HEK293T (cell line): ENCODE data around the gene RALGPS2.
"Not testable (repeated sequence)": the region's sequence is repeated elsewhere in the genome, so short reads cannot be mapped to it uniquely, and the experiment has no call there.

Experiments used
- CTCF ChIA-PET: fragments of 350-600 bp; formaldehyde crosslinking; extraction: SDS; loops from one replicate; lab custom pipeline; 2021; ENCODE audit warnings: antibody characterized with exemption, inconsistent platforms; lab: Yijun Ruan, JAX
- POLR2A ChIA-PET: fragments of 350-600 bp; formaldehyde crosslinking; extraction: SDS; loops from one replicate; lab custom pipeline; 2020; ENCODE audit warnings: antibody characterized with exemption, inconsistent platforms; lab: Yijun Ruan, JAX
- DNase-seq: peaks from one replicate; pipeline ENCODE4 v3.0.0; 2012; ENCODE audit warnings: mixed read lengths; ENCODE audit errors: extremely low spot score
- ARNT ChIP-seq: fragments of 450-650 bp; IDR thresholded peaks from 2 replicates; pipeline ENCODE4 v1.6.1; 2017; ENCODE audit warnings: mild to moderate bottlenecking
- BHLHE40 ChIP-seq: fragments of 450-650 bp; IDR thresholded peaks from 2 replicates; pipeline ENCODE4 v1.6.1; 2016; ENCODE audit warnings: mild to moderate bottlenecking, moderate library complexity, borderline replicate concordance
- CTBP1 ChIP-seq: fragments of 450-650 bp; IDR thresholded peaks from 2 replicates; pipeline ENCODE4 v1.6.1; 2016; ENCODE audit warnings: borderline replicate concordance
- ELF4 ChIP-seq: fragments of 450-650 bp; IDR thresholded peaks from 2 replicates; pipeline ENCODE4 v1.6.1; 2017; ENCODE audit warnings: antibody characterized with exemption
- FOXA1 ChIP-seq: fragments of 450-650 bp; IDR thresholded peaks from 2 replicates; pipeline ENCODE4 v1.6.1; 2016; ENCODE audit warnings: mild to moderate bottlenecking
- FOXK2 ChIP-seq: fragments of 450-650 bp; IDR thresholded peaks from 2 replicates; pipeline ENCODE4 v1.6.1; 2016; ENCODE audit warnings: mild to moderate bottlenecking
- FOXM1 ChIP-seq: fragments of 450-650 bp; IDR thresholded peaks from 2 replicates; pipeline ENCODE4 v1.6.1; 2017; ENCODE audit warnings: mild to moderate bottlenecking, borderline replicate concordance
- HDGF ChIP-seq: fragments of 450-650 bp; IDR thresholded peaks from 2 replicates; pipeline ENCODE4 v1.6.1; 2017; ENCODE audit warnings: antibody characterized with exemption, borderline replicate concordance
- L3MBTL2 ChIP-seq: fragments of 450-650 bp; conservative IDR thresholded peaks from 2 replicates; pipeline ENCODE4 v1.6.1; 2016; ENCODE audit warnings: mild to moderate bottlenecking
- LEF1 ChIP-seq: fragments of 450-650 bp; IDR thresholded peaks from 2 replicates; pipeline ENCODE4 v1.6.1; 2017; ENCODE audit warnings: mild to moderate bottlenecking, borderline replicate concordance
- NFRKB ChIP-seq: fragments of 450-650 bp; IDR thresholded peaks from 2 replicates; pipeline ENCODE4 v1.6.1; 2016; ENCODE audit warnings: mild to moderate bottlenecking, moderate library complexity
- PKNOX1 ChIP-seq: fragments of 450-650 bp; IDR thresholded peaks from 2 replicates; pipeline ENCODE4 v1.6.1; 2016
- SP1 ChIP-seq: fragments of 450-650 bp; IDR thresholded peaks from 2 replicates; pipeline ENCODE4 v1.6.1; 2017
- SUZ12 ChIP-seq: fragments of 450-650 bp; IDR thresholded peaks from 2 replicates; pipeline ENCODE4 v1.6.1; 2016; ENCODE audit warnings: mild to moderate bottlenecking
- TARDBP ChIP-seq: fragments of 450-650 bp; IDR thresholded peaks from 2 replicates; pipeline ENCODE4 v1.6.1; 2016
- ZNF384 ChIP-seq: fragments of 450-650 bp; IDR thresholded peaks from 2 replicates; pipeline ENCODE4 v1.6.1; 2016

Gene RALGPS2

GRCh38 chr1:178743801-178744200 is 18.8 kb downstream of the RALGPS2 start:
- no peak for TF ChIP-seq ELF4
- no peak for TF ChIP-seq ARNT
- TF ChIP-seq NFRKB: no peak
- no peak for TF ChIP-seq HDGF
- TF ChIP-seq FOXK2: no peak
- TF ChIP-seq SUZ12: no peak
- no peak for TF ChIP-seq SP1
- no peak for TF ChIP-seq BHLHE40
- TF ChIP-seq TARDBP: no peak
- TF ChIP-seq FOXA1: no peak
- TF ChIP-seq CTBP1: no peak
- TF ChIP-seq LEF1: no peak
- TF ChIP-seq ZNF384: no peak
- TF ChIP-seq PKNOX1: no peak
- no peak for TF ChIP-seq L3MBTL2
- no peak for TF ChIP-seq FOXM1
- ChIA-PET CTCF (no interaction called here), POLR2A (no interaction called here)

DNA sequence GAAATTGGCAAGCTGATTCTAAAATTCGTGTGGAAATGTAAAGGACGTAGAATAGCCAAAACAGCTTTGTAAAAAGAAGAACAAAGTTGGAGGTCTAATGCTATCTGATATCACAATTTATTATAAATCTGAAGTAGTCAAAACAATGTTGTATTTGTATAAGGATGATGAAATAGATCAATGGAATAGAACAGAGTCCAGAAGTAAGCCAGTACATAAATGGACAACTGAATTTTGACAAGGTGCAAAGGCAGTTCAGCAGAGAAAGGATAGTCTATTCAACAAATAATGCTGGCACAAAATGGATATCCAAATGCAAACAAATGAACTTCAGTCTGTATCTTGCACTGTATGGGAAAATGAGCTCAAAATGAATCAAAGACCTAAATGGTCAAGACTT is 20.2 kb downstream of the RALGPS2 start:
- no peak for TF ChIP-seq L3MBTL2
- TF ChIP-seq SUZ12: no peak
- no peak for TF ChIP-seq FOXM1
- no peak for TF ChIP-seq ELF4
- no peak for TF ChIP-seq HDGF
- TF ChIP-seq ZNF384: no peak
- TF ChIP-seq FOXK2: no peak
- no peak for TF ChIP-seq NFRKB
- CTCF ChIA-PET: no interaction called here
- POLR2A ChIA-PET: no interaction called here
- no peak for DNase-seq

More at GRCh38 chr1:178743801-178744200, 18.8 kb downstream of the RALGPS2 start:
- no peak for DNase-seq

- POLR2A ChIA-PET: no interaction called here
- no peak for DNase-seq
- TF ChIP-seq FOXA1 (no peak), FOXK2 (no peak), BHLHE40 (no peak), FOXM1 (no peak), ELF4 (no peak), SUZ12 (no peak), NFRKB (no peak), PKNOX1 (no peak), SP1 (no peak), ARNT (no peak), L3MBTL2 (no peak), LEF1 (no peak), HDGF (no peak), TARDBP (no peak), ZNF384 (no peak), CTBP1 (no peak)
- CTCF ChIA-PET: no interaction called here
Observed at GRCh38 chr1:178746345-178746744, 21.3 kb downstream of the RALGPS2 start.

GRCh38 chr1:178747361-178747760 is 22.3 kb downstream of the RALGPS2 start:
- POLR2A ChIA-PET: interaction anchor here (1.2 kb wide), 1 partner anchor 22 kb away, joined by 3 read pairs; the partner anchor contains the start of gene RALGPS2
- DNase-seq, CTCF ChIA-PET: not testable (repeated sequence)

DNA sequence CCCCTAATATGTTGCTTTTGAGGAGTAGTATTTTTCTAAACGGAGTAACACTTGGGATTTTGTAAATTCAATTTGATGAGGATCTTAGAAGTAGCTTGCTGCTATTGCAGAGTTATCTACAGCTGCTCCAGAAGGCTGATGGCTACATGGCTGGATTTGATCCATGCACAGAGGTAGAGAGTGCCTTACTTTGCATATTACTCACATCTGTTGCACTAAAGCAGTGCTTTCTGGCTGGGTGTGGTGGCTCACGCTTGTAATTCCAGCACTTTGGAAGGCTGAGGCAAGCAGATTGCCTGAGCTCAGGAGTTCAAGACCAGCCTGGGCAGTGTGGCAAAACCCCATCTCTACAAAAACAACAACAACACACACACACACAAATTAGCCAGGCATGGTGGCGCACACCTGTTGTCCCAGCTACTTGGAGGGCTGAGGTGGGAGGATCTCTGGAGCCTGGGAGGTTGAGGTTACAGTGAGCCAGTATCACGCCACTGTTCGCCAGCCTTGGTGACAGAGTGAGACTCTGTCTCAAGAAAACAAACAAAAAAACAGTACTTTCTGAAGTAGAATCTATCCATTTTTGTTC is 24.6 kb downstream of the RALGPS2 start:
- POLR2A ChIA-PET: interaction anchor here (1.3 kb wide), 1 partner anchor 25 kb away, joined by 3 read pairs; the partner anchor contains the start of gene RALGPS2
- DNase-seq: no peak
- CTCF ChIA-PET: interaction anchor here (0.6 kb wide), 1 partner anchor 449 kb away, joined by 3 read pairs; no protein-coding TSS in a partner anchor
- TF ChIP-seq HDGF (no peak), FOXK2 (no peak), LEF1 (no peak), CTBP1 (no peak), PKNOX1 (no peak), BHLHE40 (no peak)

GRCh38 chr1:178751046-178751445 is 26.0 kb downstream of the RALGPS2 start:
- ChIA-PET POLR2A (no interaction called here), CTCF (interaction anchor here (1.0 kb wide), 1 partner anchor 252 kb away, joined by 3 read pairs; no protein-coding TSS in a partner anchor)
- no peak for DNase-seq
- no peak for TF ChIP-seq ELF4
- TF ChIP-seq ARNT: no peak
- no peak for TF ChIP-seq LEF1
- no peak for TF ChIP-seq NFRKB
- TF ChIP-seq FOXK2: no peak
- TF ChIP-seq FOXM1: no peak
- no peak for TF ChIP-seq FOXA1
- no peak for TF ChIP-seq TARDBP
- no peak for TF ChIP-seq PKNOX1
- no peak for TF ChIP-seq SP1
- no peak for TF ChIP-seq CTBP1
- TF ChIP-seq HDGF: no peak
- no peak for TF ChIP-seq ZNF384
- no peak for TF ChIP-seq L3MBTL2
- no peak for TF ChIP-seq BHLHE40
- no peak for TF ChIP-seq SUZ12
